Erythroblast (primary cell): ENCODE results near the gene ALOXE3.

Experiments used
- GATA1 ChIP-seq: IDR thresholded peaks from 2 replicates; pipeline ENCODE4 v1.6.1; 2011; ENCODE audit warnings: low read depth, mild to moderate bottlenecking, control low read depth, low read length, moderate library complexity
- POLR2A ChIP-seq: IDR thresholded peaks from 2 replicates; pipeline ENCODE4 v1.6.1; 2011; ENCODE audit warnings: mild to moderate bottlenecking, low read length

DNA sequence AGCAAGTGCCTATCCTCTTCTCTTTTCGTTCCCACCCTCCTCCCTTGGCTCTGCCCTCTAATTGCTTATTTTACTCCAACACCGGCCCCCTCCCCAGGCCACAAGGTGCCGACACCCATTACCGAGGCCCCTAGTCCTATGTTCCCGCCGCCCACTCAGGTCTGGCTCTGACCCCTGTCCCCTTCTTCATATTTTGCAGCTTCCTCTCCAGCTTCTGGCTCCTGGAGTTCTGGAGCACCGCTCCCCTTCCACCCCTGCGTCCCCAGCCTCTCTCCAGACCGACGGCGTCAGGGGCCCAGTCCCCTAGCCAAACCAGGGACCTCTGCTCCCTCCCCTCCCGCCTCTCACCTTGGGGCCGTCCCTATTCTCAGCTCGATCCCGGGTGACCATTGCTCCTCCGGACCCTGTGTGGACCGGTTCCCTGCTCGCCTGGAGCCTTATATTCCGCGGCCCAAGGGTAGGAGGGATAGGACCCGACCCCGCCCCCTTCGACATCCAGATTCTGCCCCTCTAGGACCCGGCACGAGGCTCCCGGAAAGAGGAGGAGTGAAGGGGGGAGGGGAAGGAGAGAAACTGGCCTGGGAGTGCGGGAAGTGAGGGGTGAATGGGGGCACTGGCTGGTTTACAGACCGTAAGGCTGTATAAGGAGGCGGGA lies 5.5 kb upstream of the ALOXE3 start, which contains the start of gene HES7:
- no peak for TF ChIP-seq POLR2A
- no peak for TF ChIP-seq GATA1
